ENCODE results near the gene TRAPPC5. TPM values are rescaled to one million over a fixed set of nuclear protein-coding genes. Genes with fewer than 3 reads are reported as not detected.

Gene TRAPPC5
- total RNA-seq, 1 donor from 2014 or later: 110 TPM

GRCh38 chr19:7676854-7677253 lies 3.8 kb upstream of the TRAPPC5 start, which contains the start of gene MCEMP1:
MCEMP1 (plus strand) TSS chr19:7677090; CDS start chr19:7677121, 31 bp downstream.
- intact Hi-C loops (cut with micrococcal nuclease): loop anchor here (10.0 kb wide), 1 partner anchor 322 kb away; no protein-coding TSS in a partner anchor
- H3K4me1 Mint-ChIP-seq: peaks cover 50% of the 10 kb centered on the region

DNA sequence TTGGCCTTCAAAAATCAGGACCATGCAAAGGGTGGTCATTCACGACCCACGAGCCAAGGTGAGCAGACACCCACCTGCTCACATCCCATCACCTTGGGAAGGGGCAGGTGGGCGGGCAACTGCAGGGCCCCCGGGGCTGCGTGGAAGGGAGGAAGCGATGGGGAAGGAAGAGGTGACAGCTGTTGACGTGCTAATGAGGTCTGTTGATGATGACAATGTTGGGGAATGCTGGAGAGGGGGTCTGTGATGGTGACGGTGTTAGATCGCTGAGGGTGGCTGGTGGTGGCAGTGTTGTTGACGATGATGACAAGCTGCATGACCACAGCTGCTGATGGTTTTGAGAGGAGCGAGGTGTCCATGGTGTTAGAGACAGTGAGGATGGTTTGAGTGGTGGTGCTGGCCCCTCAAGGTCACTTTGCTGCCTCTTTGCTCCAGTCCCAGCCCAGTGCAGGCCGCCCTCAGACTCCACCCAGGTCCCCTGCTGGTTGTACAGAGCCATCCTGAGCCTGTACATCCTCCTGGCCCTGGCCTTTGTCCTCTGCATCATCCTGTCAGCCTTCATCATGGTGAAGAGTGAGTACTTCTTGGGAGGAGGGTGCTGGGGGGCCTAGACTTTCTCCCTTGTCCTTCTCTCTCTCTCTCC lies 2.8 kb upstream of the TRAPPC5 start:
- DNase-seq: no peak

More at GRCh38 chr19:7676854-7677253, 3.8 kb upstream of the TRAPPC5 start, which contains the start of gene MCEMP1:
- no peak for DNase-seq
- Mint-ChIP-seq H3K27ac (no peak within 1 kb of the TSS), H3K4me3 (peak within 1 kb of the TSS; percentile 35), H3K9me3 (no peaks in the 10 kb centered on the region), H3K27me3 (peaks cover 27% of the 10 kb centered on the region), H3K36me3 (ENCODE audit: low read depth) (peaks cover 6% of the 10 kb centered on the region)
- ChIA-PET CTCF (interaction anchor here (0.9 to 3.1 kb wide), 2 partner anchors 108 to 123 kb away, joined by 3 to 29 read pairs; no protein-coding TSS in a partner anchor), POLR2A (interaction anchor here (1.1 kb wide), 1 partner anchor 143 kb away, joined by 3 read pairs; no protein-coding TSS in a partner anchor)
- no peak for ATAC-seq (ENCODE audit: low read depth)
- TF ChIP-seq CTCF (IDR thresholded peaks at IDR 0.05): no peak

GRCh38 chr19:7678971-7679751 lies 1.5 kb upstream of the TRAPPC5 start:
- CTCF ChIA-PET: interaction anchor here (0.9 to 3.1 kb wide), 3 partner anchors 111 to 577 kb away, joined by 4 to 29 read pairs (median 11); no protein-coding TSS in a partner anchor
- H3K4me1 Mint-ChIP-seq: peaks cover 59% of the 10 kb centered on the region
- ATAC-seq (ENCODE audit: low read depth): peak; percentile 62
- peak overlapping the region; percentile 78 for H3K27ac Mint-ChIP-seq
- POLR2A ChIA-PET: interaction anchor here (0.5 to 2.2 kb wide), 6 partner anchors 26 to 242 kb away, joined by 3 to 45 read pairs (median 3); no protein-coding TSS in a partner anchor
- TF ChIP-seq CTCF (IDR thresholded peaks at IDR 0.05): no peak
- intact Hi-C loops (cut with micrococcal nuclease): loop anchor here (1.0 to 10.0 kb wide), 5 partner anchors 120 to 324 kb away; partner anchors contain the start of gene MAP2K7
- H3K9me3 Mint-ChIP-seq: no peaks in the 10 kb centered on the region
- H3K4me3 Mint-ChIP-seq: peak overlapping the region; percentile 93
- peaks cover 23% of the 10 kb centered on the region for H3K36me3 Mint-ChIP-seq (ENCODE audit: low read depth)
- peak; percentile 54 for DNase-seq
- H3K27me3 Mint-ChIP-seq: peaks cover 14% of the 10 kb centered on the region

More for the DNA sequence above, 2.8 kb upstream of the TRAPPC5 start:
- ChIA-PET CTCF (interaction anchor here (0.9 to 3.1 kb wide), 3 partner anchors 109 to 576 kb away, joined by 4 to 29 read pairs (median 11); no protein-coding TSS in a partner anchor), POLR2A (interaction anchor here (0.6 to 1.0 kb wide), 4 partner anchors 28 to 122 kb away, joined by 3 to 13 read pairs (median 4); no protein-coding TSS in a partner anchor)
- peaks cover 55% of the 10 kb centered on the region for H3K4me1 Mint-ChIP-seq
- peaks cover 22% of the 10 kb centered on the region for H3K27me3 Mint-ChIP-seq
- intact Hi-C loops (cut with micrococcal nuclease): loop anchor here (10.0 kb wide), 1 partner anchor 323 kb away; no protein-coding TSS in a partner anchor
- ATAC-seq (ENCODE audit: low read depth): no peak
- H3K36me3 Mint-ChIP-seq (ENCODE audit: low read depth): peaks cover 12% of the 10 kb centered on the region
- no peaks in the 10 kb centered on the region for H3K9me3 Mint-ChIP-seq
- TF ChIP-seq CTCF (IDR thresholded peaks at IDR 0.05): no peak
- no peak overlapping the region for H3K27ac Mint-ChIP-seq
- H3K4me3 Mint-ChIP-seq: peak overlapping the region; percentile 2

DNA sequence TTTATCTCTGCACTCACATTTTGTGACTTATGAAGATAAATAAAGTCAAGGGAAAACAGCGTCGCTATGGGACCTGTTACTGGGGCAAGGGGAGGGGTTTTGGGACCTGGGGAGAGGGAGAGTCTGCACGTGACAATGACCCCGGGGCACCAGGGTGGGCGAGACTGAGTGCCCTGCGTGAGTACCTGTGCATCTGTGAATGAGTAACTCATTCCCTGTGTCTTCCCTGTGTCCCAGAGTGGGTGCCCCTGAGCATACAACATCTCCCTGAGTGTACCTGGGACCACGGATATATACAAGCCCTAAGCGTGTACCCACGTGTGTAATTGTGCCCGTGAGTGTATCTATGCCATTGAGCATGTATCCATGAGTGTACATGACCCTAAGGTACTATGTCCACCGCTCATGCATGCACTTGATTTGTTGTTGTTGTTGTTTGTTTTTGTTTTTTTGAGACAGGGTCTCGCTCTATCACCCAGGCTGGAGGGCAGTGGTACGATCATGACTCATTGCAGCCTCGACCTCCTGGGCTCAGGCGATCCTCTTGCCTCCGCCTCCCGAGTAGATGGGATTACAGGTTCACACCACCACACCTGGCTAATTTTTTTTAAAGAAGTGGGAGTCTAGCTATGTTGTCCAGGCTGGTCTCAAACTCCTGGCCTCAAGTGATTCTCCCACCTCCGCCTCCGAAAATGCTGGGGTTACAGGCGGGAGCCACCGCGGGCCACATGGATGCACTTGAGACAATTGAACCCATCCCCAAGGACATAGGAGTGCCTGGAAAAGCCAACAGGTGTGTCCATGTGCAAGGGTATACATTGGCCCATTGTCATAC lies 645 bp upstream of the TRAPPC5 start:
- peak overlapping the region; percentile 78 for H3K27ac Mint-ChIP-seq
- H3K27me3 Mint-ChIP-seq: peaks cover 14% of the 10 kb centered on the region
- H3K4me1 Mint-ChIP-seq: peaks cover 56% of the 10 kb centered on the region
- CTCF ChIA-PET: interaction anchor here (0.8 to 2.5 kb wide), 23 partner anchors 11 to 326 kb away, joined by 3 to 64 read pairs (median 6); partner anchors contain the start of gene FCER2
- TF ChIP-seq CTCF (IDR thresholded peaks at IDR 0.05): no peak
- H3K9me3 Mint-ChIP-seq: no peaks in the 10 kb centered on the region
- peak overlapping the region; percentile 93 for H3K4me3 Mint-ChIP-seq
- POLR2A ChIA-PET: interaction anchor here (0.6 to 2.2 kb wide), 25 partner anchors 9 to 240 kb away, joined by 3 to 45 read pairs (median 5); partner anchors contain the start of genes CD209, FCER2, MAP2K7 and PET100
- intact Hi-C loops (cut with micrococcal nuclease): loop anchor here (1.0 to 10.0 kb wide), 12 partner anchors 28 to 581 kb away; partner anchors contain the start of genes MAP2K7, SNAPC2 and STXBP2
- ATAC-seq (ENCODE audit: low read depth) (no peak), DNase-seq (no peak)
- H3K36me3 Mint-ChIP-seq (ENCODE audit: low read depth): peaks cover 25% of the 10 kb centered on the region
